Measurements from ENCODE around the gene DCUN1D1. TPM values are rescaled to one million over a fixed set of nuclear protein-coding genes. Genes with fewer than 3 reads are reported as not detected.

Gene DCUN1D1
- total and polyA plus RNA-seq, 8 donors = 7.0 to 56.4 (median 14.5) TPM

- Histone ChIP-seq H3K27me3 (no peaks in the 10 kb centered on the region), H3K36me3 (peaks cover 0 to 9% (median 0%) of the 10 kb centered on the region in 4 donors), H3K4me3 (no peak overlapping the region), H3K4me1 (peaks cover 0 to 5% (median 2%) of the 10 kb centered on the region in 4 donors), H3K9me3 (peaks cover 0 to 17% (median 11%) of the 10 kb centered on the region in 4 donors), H3K27ac (no peak overlapping the region)
- intact Hi-C loops (cut with DNase I; ENCODE audit: low total_unique reads) = no loop called here
- WGBS, 5 donors = 36 to 56% (median 46%) methylated on average over 3 of the region's 3 CpGs
- no peak for TF ChIP-seq EP300 (IDR thresholded peaks at IDR 0.05)
- no peak for DNase-seq
Measured at GRCh38 chr3:182935803-182936202, 44.5 kb downstream of the DCUN1D1 start.

DNA sequence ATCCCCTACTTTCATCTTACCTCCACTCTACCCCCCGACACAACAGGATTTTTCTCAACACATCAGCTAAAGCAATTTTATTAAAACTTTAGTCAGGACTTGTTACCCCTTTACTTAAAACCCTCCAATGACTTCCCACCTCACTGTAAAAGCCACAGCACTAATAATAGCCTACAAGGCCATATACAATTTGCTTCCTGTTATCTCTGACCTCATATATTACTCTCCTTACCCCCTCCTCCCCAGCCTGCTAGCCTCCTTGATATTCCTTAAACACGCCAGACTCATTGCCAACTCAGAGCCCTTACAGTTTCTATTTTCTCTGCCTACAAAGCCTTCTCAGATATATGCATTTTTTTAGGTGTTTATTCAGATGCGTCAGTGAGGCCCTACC, 54.4 kb downstream of the DCUN1D1 start:
- H3K27me3 ChIP-seq = no peaks in the 10 kb centered on the region
- intact Hi-C loops (cut with DNase I; ENCODE audit: low total_unique reads) = no loop called here
- no peak overlapping the region for H3K4me3 ChIP-seq
- peaks cover 0 to under 1% (median 0%) of the 10 kb centered on the region in 4 donors for H3K36me3 ChIP-seq
- TF ChIP-seq EP300 (IDR thresholded peaks at IDR 0.05) (no peak), POLR2A (IDR thresholded peaks at IDR 0.05) (no peak), POLR2AphosphoS5 (IDR thresholded peaks at IDR 0.05) (no peak), CTCF (IDR thresholded peaks at IDR 0.05) (no peak)
- 93 to 97% (median 95%) methylated on average over 3 of the region's 3 CpGs for WGBS, 5 donors
- no peak for DNase-seq
- no peaks in the 10 kb centered on the region for H3K9me3 ChIP-seq
- no peaks in the 10 kb centered on the region for H3K4me1 ChIP-seq
- no peak overlapping the region for H3K27ac ChIP-seq

DNA sequence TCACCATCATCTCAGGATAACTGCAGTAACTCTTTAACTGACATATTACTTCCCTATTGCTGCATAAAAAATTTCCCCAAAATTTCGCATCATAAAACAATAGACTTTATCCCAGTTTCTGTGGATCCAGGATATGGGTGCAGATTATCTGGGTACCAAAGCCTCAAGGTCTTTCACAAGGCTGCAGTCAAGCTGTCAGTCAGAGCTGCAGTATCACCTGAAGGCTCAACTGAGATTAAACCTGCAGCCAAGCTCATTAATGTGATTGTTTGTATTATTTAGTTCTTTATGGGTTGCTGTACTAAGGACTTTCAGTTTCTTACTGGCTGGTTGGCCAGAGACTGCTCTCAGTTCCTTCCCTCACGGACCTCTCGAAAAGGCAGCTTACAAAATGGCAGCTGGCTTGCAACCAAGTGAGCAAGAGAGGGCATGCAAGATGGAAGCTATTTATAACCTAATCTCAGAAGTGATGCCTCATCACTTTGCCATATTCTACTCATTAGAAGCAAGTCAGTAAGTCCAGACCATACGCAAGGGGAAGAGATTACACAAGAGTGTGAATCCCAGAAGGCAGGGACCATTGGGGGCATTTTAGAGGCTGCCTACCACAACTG, 54.9 kb downstream of the DCUN1D1 start:
- Histone ChIP-seq H3K9me3 (no peaks in the 10 kb centered on the region), H3K27me3 (no peaks in the 10 kb centered on the region), H3K4me1 (no peaks in the 10 kb centered on the region), H3K36me3 (peaks cover 0 to 5% (median 2%) of the 10 kb centered on the region in 4 donors), H3K4me3 (no peak overlapping the region), H3K27ac (no peak overlapping the region)
- 73 to 88% (median 84%) methylated on average over 4 of the region's 4 CpGs for WGBS, 5 donors
- intact Hi-C loops (cut with DNase I; ENCODE audit: low total_unique reads) = no loop called here
- no peak for TF ChIP-seq POLR2A (IDR thresholded peaks at IDR 0.05)
- TF ChIP-seq CTCF (IDR thresholded peaks at IDR 0.05) = no peak
- TF ChIP-seq EP300 (IDR thresholded peaks at IDR 0.05) = no peak
- no peak for TF ChIP-seq POLR2AphosphoS5 (IDR thresholded peaks at IDR 0.05)
- DNase-seq = peak in 1 of 2 donors; percentile 15

DNA sequence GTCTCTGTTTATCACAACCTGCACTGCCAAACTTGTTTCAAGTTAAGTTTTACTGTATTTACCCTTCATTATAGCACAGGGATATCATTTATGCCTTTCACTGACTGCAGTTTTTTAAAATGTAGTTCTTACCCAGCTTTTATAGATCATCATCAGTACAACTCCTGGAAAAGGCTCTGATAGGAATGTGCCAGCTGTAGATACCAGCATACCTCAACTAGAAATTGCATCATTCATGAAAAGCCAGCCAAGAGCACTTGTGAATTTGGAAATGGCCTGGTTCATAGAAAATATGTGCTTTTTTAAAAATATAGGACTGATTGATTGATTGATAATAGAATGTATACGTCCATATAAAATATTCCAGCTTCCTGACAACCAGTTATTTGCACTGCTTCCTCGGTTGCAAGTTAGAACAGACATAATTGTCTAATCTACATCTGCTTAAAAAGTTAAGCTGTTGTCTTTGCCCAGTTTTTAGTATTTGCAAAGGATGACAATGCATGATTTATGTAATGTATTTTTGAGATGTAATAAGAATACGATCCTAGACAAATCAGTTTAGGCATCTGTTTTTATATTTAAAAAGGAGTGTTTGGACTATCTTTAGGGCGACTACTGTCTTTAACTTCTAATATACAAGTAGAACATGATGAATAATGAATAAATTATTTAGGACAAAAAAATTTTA, 58.5 kb downstream of the DCUN1D1 start:
- Histone ChIP-seq H3K36me3 (peaks cover 0 to 20% (median 12%) of the 10 kb centered on the region in 4 donors), H3K27me3 (no peaks in the 10 kb centered on the region), H3K4me1 (no peaks in the 10 kb centered on the region), H3K4me3 (no peak overlapping the region), H3K27ac (no peak overlapping the region), H3K9me3 (no peaks in the 10 kb centered on the region)
- no peak for DNase-seq
- 87 to 91% (median 91%) methylated on average over 4 of the region's 4 CpGs for WGBS, 5 donors
- intact Hi-C loops (cut with DNase I; ENCODE audit: low total_unique reads) = no loop called here
- TF ChIP-seq POLR2AphosphoS5 (IDR thresholded peaks at IDR 0.05) = no peak
- no peak for TF ChIP-seq POLR2A (IDR thresholded peaks at IDR 0.05)
- TF ChIP-seq CTCF (IDR thresholded peaks at IDR 0.05) = no peak
- TF ChIP-seq EP300 (IDR thresholded peaks at IDR 0.05) = no peak
